CD14-positive monocyte (primary cell): ENCODE results near the gene C4orf36. TPM values are rescaled to one million over a fixed set of nuclear protein-coding genes. Genes with fewer than 3 reads are reported as not detected.

Experiments used
- DNase-seq, 3 donors: peaks; one replicate each; pipeline ENCODE4 v3.0.0-alpha.2; 2011 to 2022
- H2AFZ ChIP-seq: 2 replicates; pipeline ENCODE4 v1.6.0; 2012; ENCODE audit warnings: mild to moderate bottlenecking, low read depth, low read length, inconsistent platforms; ENCODE audit not compliant: insufficient read depth, poor library complexity, severe bottlenecking
- H3K27ac ChIP-seq, 2 donors: 1 replicate in 1 of 2; 2 replicates in 1 of 2; pipeline ENCODE4 v1.5.1; 2012 to 2013; ENCODE audit warnings: low read length in 2 of 2, control low read depth in 1 of 2, inconsistent platforms in 1 of 2, low read depth in 1 of 2, mild to moderate bottlenecking in 1 of 2
- H3K27me3 ChIP-seq, 2 donors: one replicate each; pipeline versions ENCODE4 v1.6.0 to v1.6.1; 2011 to 2013; ENCODE audit warnings: low read length in 2 of 2; ENCODE audit not compliant: control insufficient read depth in 2 of 2, insufficient read depth in 2 of 2
- H3K36me3 ChIP-seq, 2 donors: replicated peaks in 1 of 2; 1 replicate in 1 of 2; 2 replicates in 1 of 2; pipeline versions ENCODE4 v1.5.1 to v1.6.1; 2012 to 2013; ENCODE audit warnings: low read length in 2 of 2, control low read depth in 1 of 2, inconsistent platforms in 1 of 2, mild to moderate bottlenecking in 1 of 2; ENCODE audit not compliant: insufficient read depth in 2 of 2, control insufficient read depth in 1 of 2
- H3K4me1 ChIP-seq, 2 donors: 1 replicate in 1 of 2; 2 replicates in 1 of 2; pipeline versions ENCODE4 v1.5.1 to v1.6.1; 2012 to 2013; ENCODE audit warnings: low read length in 2 of 2, control low read depth in 1 of 2, inconsistent platforms in 1 of 2, mild to moderate bottlenecking in 1 of 2, moderate library complexity in 1 of 2; ENCODE audit not compliant: insufficient read depth in 2 of 2, control insufficient read depth in 1 of 2
- H3K4me2 ChIP-seq: replicated peaks from 2 replicates; pipeline ENCODE3; 2012; ENCODE audit warnings: low read length, moderate library complexity, mild to moderate bottlenecking; ENCODE audit not compliant: poor library complexity, severe bottlenecking; ENCODE audit errors: extremely low read depth
- H3K4me3 ChIP-seq, 3 experiments: fragments of 200-600 bp in 1 of 3; sonication (generic) in 1 of 3; replicated peaks in 1 of 3; 1 replicate in 2 of 3; 2 replicates in 1 of 3; pipeline ENCODE4 v1.5.1; 2011 to 2013; ENCODE audit warnings: low read length in 3 of 3, mild to moderate bottlenecking in 3 of 3, control low read depth in 2 of 3, low read depth in 2 of 3, inconsistent platforms in 1 of 3, moderate library complexity in 1 of 3
- H3K79me2 ChIP-seq: 2 replicates; pipeline ENCODE4 v1.6.0; 2012; ENCODE audit warnings: mild to moderate bottlenecking, control low read depth, inconsistent platforms, low read length, moderate library complexity; ENCODE audit not compliant: insufficient read depth
- H3K9ac ChIP-seq: 2 replicates; pipeline ENCODE4 v1.6.0; 2017; ENCODE audit warnings: low read length, mild to moderate bottlenecking; ENCODE audit not compliant: insufficient read depth, poor library complexity, severe bottlenecking
- H3K9me3 ChIP-seq, 2 donors: replicated peaks in 1 of 2; 1 replicate in 1 of 2; 2 replicates in 1 of 2; pipeline versions ENCODE4 v1.5.1 to v1.6.1; 2012 to 2013; ENCODE audit warnings: low read length in 2 of 2, control low read depth in 1 of 2; ENCODE audit not compliant: control insufficient read depth in 1 of 2, insufficient read depth in 1 of 2
- H4K20me1 ChIP-seq: 2 replicates; pipeline ENCODE4 v1.6.0; 2012; ENCODE audit warnings: mild to moderate bottlenecking, low read length, control low read depth, moderate library complexity; ENCODE audit not compliant: insufficient read depth
- H3K27ac Mint-ChIP-seq, 7 donors: one replicate each; pipeline ENCODE4 v1.8.0; 2020; ENCODE audit warnings: mild to moderate bottlenecking in 7 of 7, mixed read lengths in 7 of 7, moderate library complexity in 6 of 7, inconsistent platforms in 2 of 7
- H3K27me3 Mint-ChIP-seq, 3 donors: one replicate each; pipeline ENCODE4 v1.8.0; 2021 to 2022; ENCODE audit warnings: low read depth in 3 of 3, mild to moderate bottlenecking in 3 of 3, mixed read lengths in 3 of 3, moderate library complexity in 3 of 3, inconsistent platforms in 1 of 3
- H3K36me3 Mint-ChIP-seq, 2 donors: one replicate each; pipeline ENCODE4 v1.8.0; 2020; ENCODE audit warnings: mixed read lengths in 2 of 2, inconsistent platforms in 1 of 2, mild to moderate bottlenecking in 1 of 2
- H3K4me1 Mint-ChIP-seq: one replicate; pipeline ENCODE4 v1.8.0; 2020; ENCODE audit warnings: mild to moderate bottlenecking, mixed read lengths
- H3K4me3 Mint-ChIP-seq, 2 donors: one replicate each; pipeline ENCODE4 v1.8.0; 2020; ENCODE audit warnings: mild to moderate bottlenecking in 2 of 2, mixed read lengths in 2 of 2, moderate library complexity in 1 of 2
- H3K9me3 Mint-ChIP-seq, 7 donors: one replicate each; pipeline ENCODE4 v1.8.0; 2020 to 2022; ENCODE audit warnings: mixed read lengths in 7 of 7, mild to moderate bottlenecking in 6 of 7, moderate library complexity in 6 of 7, inconsistent platforms in 2 of 7
- CTCF ChIP-seq: fragments of 200-600 bp; IDR thresholded peaks from one replicate; pipeline ENCODE4 v1.8.0; 2022; ENCODE audit warnings: antibody characterized with exemption, mild to moderate bottlenecking
- WGBS: methylation state at CpG from one replicate; pipeline ENCODE4 v1.1.5; 2013; ENCODE audit warnings: missing lambda C conversion rate; ENCODE audit not compliant: insufficient coverage; 5-methylcytosine and 5-hydroxymethylcytosine counted together
- intact Hi-C, 2 donors: fragments of 100-400 bp; cut with micrococcal nuclease; formaldehyde crosslinking; loops; one replicate each; pipeline versions ENCODE4 v1.15.0 to v1.15.1; 2023
- polyA plus RNA-seq, 3 donors: library from polyadenylated mRNA; depleted of rRNA in 1 of 3; unstranded in 2 of 3; stranded (reverse) in 1 of 3; fragments of 300-500 nt in 2 of 3; fragments of >200 nt in 1 of 3; fragmentation: Illumina TruSeq in 2 of 3; gene quantifications; 1 replicate in 2 of 3; 2 replicates in 1 of 3; pipeline ENCODE4 v1.2.3, GENCODE V29; 2012 to 2021

Gene C4orf36
- polyA plus RNA-seq, 3 donors, result 0.14 TPM; not detected in 2

DNA sequence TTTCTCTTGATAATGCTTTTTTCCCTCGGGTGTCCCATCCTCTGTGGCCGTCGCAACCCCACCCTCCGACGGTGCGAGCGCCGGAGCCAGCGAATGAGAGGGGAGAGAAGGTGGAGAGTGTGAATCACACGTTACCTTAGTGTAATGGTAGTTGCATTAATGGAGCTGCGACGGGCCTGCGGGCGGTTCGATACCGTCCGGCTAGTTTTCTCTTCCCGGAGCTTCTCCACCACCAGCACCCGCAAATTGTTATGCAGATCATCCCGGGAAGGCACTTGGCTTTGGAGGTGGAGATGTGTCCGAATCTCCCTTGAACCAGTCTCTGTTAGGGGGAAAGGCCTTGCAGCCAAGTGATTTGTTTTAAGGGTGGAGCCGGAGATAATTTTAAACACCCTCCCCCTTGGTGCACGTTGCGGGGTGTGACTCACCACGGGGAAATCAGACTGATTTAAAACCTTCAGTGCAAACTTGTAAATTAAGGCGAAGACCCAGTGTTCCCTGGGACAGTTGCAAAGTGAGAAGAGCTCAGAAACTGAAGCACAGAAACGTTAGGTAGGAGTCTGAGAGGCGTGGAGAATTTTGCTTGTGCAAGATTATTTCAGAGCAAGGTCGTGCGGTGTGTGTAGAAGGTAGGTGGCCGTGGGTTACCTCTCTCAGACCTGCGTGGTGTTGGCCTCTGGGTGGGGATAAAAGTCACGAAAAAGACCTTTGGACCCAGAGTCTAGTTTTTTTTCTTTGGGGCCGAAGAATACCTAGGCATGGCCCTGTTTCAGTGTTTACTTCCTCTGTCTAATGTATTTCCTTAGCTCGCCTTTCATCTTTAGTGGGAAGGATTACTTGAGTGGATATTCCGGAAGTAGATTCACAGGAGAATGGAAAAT lies 43.9 kb upstream of the C4orf36 start:
- DNase-seq, result peak; percentile 68 to 79 (median 75)
- H3K4me2 ChIP-seq, result peak overlapping the region; percentile 97
- H3K27me3 Mint-ChIP-seq, result no peaks in the 10 kb centered on the region
- intact Hi-C loops, result loop anchor here (2.0 to 5.0 kb wide), 3 partner anchors 36 to 71 kb away; no protein-coding TSS in a partner anchor
- peak overlapping the region; percentile 69 to 98 (median 98) for H3K4me3 ChIP-seq
- peak overlapping the region; percentile 92 to 98 (median 96) for H3K27ac Mint-ChIP-seq
- H3K27me3 ChIP-seq, result no peaks in the 10 kb centered on the region
- H3K36me3 ChIP-seq, result no peaks in the 10 kb centered on the region
- peaks cover 51% of the 10 kb centered on the region for H3K4me1 Mint-ChIP-seq
- peak overlapping the region; percentile 89 for H2AFZ ChIP-seq
- WGBS, result 0% methylated on average over 17 of the region's 36 CpGs
- peaks cover 59% of the 10 kb centered on the region for H3K79me2 ChIP-seq
- no peak for TF ChIP-seq CTCF
- peaks cover 3% of the 10 kb centered on the region for H4K20me1 ChIP-seq
- H3K9me3 Mint-ChIP-seq, result no peaks in the 10 kb centered on the region
- H3K9ac ChIP-seq, result peak overlapping the region; percentile 89
- no peaks in the 10 kb centered on the region for H3K9me3 ChIP-seq
- H3K27ac ChIP-seq, result peak overlapping the region; percentile 85 to 91
- H3K36me3 Mint-ChIP-seq, result peaks cover 0 to 6% of the 10 kb centered on the region in 2 donors
- peak overlapping the region; percentile 97 to 99 for H3K4me3 Mint-ChIP-seq
- H3K4me1 ChIP-seq, result peaks cover 53 to 61% of the 10 kb centered on the region in 2 donors

DNA sequence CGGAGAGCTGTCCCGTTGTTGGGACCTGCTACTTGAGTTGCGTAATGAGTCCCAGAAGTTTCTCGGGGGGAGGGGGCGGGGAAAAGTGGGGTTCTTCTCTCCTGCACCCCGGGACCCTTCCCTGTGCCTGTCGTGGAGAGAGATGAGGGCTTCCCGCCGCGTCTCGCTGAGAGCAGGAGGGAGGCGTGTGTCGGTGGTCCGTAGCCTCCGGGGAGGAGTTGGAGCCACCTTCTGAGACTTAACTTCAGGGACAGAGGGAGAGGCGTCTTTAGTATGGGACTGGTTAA lies 43.3 kb upstream of the C4orf36 start:
- peaks cover 51% of the 10 kb centered on the region for H3K4me1 Mint-ChIP-seq
- H3K36me3 ChIP-seq, result no peaks in the 10 kb centered on the region
- H3K4me1 ChIP-seq, result peaks cover 55 to 58% of the 10 kb centered on the region in 2 donors
- peaks cover 53% of the 10 kb centered on the region for H3K79me2 ChIP-seq
- no peaks in the 10 kb centered on the region for H3K27me3 ChIP-seq
- 0% methylated on average over 9 of the region's 16 CpGs for WGBS
- H3K4me3 ChIP-seq, result peak overlapping the region; percentile 69 to 98 (median 98)
- H4K20me1 ChIP-seq, result no peaks in the 10 kb centered on the region
- no peak for DNase-seq
- peak overlapping the region; percentile 89 for H2AFZ ChIP-seq
- no peaks in the 10 kb centered on the region for H3K9me3 Mint-ChIP-seq
- TF ChIP-seq CTCF, result no peak
- H3K4me2 ChIP-seq, result peak overlapping the region; percentile 97
- no peaks in the 10 kb centered on the region for H3K9me3 ChIP-seq
- intact Hi-C loops, result loop anchor here (2.0 to 5.0 kb wide), 3 partner anchors 37 to 72 kb away; no protein-coding TSS in a partner anchor
- H3K27ac ChIP-seq, result peak overlapping the region; percentile 85 to 91
- peak overlapping the region; percentile 89 for H3K9ac ChIP-seq
- no peaks in the 10 kb centered on the region for H3K27me3 Mint-ChIP-seq
- peak overlapping the region; percentile 92 to 98 (median 96) for H3K27ac Mint-ChIP-seq
- H3K36me3 Mint-ChIP-seq, result peaks cover 1 to 7% of the 10 kb centered on the region in 2 donors
- peak overlapping the region; percentile 97 to 99 for H3K4me3 Mint-ChIP-seq
